GM18520 (cell line): Measurements from ENCODE around the gene GRIP2.

Source experiments
- ATAC-seq: cut with Tn5 transposase; IDR thresholded peaks from one replicate; pipeline ENCODE4 v1.9.1; 2021; ENCODE audit not compliant: unreplicated experiment

GRIP2 gene

DNA sequence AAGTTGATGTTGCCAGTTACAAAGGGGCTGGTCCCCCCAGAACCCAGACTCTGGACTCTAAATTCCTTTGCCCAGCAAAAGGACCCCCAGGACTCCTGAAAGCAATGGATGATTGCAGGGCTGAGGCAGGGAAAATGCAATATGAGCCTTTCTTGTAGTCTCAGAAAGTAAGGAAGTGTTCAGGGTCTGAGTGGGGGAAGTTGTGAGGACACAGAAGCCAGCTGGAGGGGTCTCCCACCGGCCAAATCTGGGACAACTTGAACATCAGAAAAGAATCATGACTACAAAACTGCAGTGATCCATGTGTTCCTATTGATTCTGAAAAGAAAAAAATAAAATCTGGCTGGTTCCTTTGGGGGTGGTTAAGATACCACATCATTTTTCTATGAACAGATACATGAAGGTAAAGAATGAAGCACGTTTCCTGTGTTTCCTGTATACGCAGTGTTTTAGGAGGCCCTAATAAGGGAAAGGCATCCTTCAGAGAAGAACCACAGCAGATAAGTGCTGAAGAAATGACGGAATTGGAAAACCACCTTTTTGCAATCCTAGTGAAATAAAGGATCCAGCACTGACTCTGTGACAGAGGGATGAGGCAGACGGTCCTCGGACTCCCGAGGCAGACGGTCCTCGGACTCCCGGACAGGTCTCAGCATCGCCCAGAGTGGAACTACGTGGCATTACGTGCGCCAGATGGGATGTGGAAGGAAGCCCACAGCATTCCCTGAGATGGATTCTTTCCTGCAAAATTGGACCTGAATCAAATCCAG is 22.2 kb upstream of the GRIP2 start:
- ATAC-seq, result no peak

DNA sequence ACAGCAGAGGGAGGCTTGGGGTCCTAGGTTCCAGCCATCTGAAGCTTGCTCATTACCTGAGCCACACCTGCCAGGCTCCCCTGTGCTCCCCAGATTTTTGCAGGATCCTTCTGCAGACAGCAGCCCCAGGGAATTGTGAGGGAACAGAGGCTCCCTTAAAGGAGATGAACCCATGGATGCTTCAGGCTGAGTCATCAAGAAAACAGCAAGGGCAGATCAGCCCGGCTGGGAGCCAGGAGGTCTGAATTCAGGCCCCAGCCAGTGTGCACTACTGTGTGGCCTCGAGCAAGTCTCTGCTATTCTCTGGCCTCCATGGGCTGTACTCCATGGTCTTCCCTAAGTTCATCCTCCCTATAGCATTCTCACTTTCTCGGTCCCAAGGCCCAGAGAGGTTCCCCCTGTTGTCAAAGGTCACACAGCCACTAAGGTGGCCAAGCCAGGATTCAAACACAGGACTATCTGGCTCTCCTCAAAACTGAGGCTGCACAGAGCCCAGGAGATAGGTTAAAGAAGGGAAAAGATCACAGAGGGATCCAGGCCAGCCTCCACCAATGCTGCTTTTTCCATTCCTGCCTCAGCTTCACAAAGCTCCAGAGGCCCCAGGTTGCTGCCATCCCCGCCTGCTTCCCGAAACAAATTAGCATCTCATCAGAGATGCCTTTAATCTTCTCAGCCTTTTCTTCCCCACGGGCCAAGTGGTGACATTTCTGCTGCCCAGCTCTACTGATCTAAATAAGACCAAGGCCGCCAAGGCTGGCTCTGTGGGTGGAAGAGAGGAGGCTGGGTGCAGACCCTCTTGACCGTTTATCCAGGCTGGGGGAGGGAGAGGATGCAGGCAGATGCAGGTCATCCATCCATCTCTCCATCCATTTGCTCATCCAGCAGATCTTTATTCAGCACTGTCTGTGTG is 21.2 kb upstream of the GRIP2 start:
- ATAC-seq, result no peak

DNA sequence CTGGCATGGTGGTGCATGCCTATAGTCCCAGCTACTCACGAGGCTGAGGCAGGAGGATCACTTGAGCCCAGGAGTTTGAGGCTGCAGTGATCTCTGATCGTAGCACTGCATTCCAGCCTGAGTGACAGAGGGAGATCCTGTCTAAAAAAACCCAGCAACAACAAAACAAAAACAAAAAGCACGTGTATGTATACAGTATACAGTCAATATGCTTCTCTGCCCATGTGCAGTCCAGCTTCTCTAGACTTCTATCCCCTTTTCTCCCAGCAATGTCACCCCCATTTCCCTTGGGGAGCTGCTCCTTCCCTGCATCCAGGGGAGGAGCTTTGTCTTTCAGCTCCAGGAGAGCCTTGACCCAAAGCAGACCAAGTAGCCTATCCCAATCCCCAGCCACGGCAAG is 20.0 kb upstream of the GRIP2 start:
- no peak for ATAC-seq

DNA sequence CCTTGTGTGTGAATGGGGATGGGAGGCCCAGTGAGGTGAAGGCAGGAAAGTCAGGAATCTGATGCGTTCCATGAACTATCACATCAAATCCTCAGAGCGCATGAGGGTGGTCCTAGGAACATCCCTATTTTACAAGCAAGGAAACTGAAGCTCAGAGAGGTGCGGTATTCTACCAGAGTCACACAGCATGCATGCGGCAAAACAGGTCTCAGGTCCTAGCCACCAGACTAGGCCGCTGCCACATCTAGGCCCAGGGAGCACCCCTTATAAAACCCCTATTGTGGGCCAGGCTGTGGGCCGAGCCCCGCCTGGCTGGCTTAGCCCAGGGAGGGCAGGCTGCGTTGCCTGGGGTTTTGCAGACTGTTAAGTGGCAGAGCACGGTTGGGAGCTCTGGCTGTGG is 17.9 kb upstream of the GRIP2 start:
- ATAC-seq, result no peak

DNA sequence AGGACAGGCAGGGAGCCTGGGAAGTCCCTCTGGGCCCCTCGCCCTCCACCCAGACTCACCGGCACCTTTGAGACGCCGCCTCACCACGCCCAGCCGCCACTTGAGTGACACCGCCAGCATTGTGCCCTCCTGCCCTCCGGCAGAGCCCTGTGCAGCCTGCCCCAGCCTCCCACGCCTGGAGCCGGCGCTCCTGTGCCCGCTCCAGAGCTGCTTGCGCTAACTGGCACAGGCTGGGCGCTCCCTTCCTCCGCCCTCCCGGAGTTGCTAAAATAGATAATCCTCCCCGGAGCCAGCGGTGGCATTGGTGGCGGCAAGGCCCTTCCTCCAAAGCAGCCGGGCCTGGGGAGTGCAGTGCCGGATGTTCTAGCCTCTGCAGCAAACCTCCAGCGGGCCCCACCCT is 15.7 kb upstream of the GRIP2 start:
- ATAC-seq, result no peak

DNA sequence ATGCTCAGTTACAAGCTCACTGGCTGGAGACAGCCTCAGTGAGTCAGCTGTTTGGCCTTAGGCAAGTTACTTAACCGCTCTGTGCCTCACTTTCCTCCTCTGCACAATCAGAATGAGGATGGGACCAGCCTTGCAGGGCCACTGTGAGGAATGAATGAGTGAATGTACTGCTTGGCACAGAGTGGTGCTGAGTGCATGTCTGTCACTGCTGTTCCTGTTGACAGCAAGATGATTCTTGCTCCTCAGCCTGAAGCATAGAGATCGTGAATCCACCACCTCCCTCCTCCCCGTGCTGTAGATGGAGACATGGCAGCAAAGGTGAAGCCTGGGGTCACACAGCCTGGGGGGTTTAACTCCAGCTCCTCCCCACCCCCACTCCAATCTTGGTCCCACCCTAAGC is 14.6 kb upstream of the GRIP2 start:
- ATAC-seq, result no peak

DNA sequence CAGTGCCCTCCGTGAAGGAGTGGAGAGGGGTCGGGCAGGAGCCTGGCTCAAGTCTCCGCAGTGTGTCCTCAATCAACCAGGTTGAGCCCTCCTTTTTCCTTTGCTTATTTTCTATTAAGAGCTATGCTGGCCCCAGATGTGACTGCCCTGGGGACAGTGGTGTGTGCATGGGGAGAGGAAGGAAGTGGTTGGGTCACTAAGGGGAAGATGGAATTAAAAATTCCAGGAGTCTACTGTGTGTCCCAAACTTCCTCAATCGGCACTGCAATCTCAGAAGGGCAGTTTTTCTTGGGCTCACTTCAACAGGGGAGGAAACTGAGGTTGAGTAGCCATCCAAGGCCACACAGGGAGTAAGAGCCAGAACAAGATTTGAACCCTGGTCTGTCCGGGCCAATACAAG is 13.7 kb upstream of the GRIP2 start:
- no peak for ATAC-seq

DNA sequence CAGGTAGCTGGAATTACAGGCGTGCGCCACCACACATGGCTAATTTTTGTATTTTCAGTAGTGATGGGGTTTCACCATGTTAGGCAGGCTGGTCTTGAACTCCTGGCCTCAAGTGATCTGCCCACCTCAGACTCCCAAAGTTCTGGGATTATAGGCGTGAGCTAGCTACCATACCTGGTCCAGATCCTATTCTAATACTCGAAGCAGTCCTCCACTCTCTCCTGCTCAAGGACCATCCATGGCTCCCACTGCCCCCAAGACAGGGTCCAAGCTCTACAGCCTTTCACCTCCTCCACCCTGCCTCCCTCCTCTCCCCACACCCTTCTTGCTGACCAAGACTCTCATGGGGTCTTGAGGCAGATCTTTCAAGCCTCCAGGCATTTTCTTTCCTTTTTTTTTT is 12.6 kb upstream of the GRIP2 start:
- ATAC-seq, result no peak

DNA sequence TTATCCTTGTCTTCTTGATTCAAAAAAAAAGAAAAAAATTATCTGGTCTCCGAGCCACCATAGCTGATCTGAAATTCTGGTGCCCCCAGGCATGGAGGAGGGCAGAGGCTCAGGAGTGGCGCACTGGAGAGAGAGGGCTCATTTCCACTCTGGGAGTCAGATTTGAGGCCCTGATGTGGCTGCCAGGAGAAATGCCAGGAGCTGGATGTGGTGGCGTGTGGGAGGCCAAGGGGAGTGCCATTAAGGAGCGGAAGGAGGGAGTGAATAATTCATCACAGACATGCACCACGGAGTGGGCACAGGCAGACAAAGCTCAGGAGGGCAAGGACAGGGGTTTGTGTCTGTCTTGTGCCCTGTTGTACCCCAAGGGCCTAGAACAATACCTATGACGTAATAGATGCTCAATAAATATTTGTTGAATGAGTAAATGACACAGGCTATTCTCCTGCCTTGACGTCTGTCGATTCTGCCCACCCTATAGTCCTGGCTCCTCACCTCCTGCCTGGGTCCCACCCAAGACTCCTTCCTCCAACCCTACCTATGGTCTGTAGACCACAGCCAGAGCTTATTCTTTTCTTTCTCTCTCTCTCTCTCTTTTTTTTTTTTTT is 12.0 kb upstream of the GRIP2 start:
- ATAC-seq, result no peak

DNA sequence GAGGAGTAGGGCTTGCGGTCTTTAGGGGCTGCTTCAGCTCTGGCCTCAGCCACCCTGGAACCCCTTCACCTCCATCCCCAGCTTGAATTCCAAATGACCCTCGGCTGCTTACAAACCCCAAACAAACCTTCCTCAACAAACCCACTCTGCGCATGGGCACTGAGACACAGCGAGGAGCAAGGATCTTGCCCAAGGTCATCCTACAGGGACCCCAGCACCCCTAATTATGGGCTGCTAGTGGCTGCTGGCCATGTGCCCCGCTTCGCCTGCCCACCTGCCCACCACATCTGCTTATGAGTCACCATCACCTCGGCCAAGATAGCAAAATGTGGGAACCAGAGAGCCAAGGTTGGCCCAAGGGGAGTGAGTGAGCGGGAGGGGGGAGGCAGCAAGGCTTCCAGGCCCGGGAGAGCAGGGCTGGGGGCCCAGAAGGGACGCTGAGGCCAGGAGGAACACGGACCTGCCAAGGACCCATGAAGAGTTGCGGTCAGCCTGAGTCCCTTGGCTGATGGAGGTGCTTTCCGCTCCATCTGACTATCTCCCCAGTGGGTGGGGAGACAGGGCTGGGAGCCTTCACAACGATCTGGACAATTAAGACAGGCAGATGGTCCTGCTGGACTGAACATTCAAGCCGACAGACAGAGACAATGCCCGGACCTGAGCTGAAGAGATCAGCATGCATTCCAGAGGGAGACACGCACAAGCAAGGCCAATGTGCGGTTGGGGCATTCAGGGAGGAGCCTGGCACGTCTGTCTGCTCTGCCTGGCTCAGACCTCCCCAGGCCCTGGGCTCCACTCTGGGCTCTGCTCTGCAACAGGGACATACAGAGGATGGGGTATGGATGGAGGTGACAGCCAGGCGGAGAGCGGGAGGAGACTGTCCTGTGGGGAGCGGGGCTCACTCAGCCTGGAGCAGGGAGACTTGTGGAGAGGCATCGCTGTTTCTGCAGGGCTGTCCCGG is 10.8 kb upstream of the GRIP2 start:
- ATAC-seq, result no peak

DNA sequence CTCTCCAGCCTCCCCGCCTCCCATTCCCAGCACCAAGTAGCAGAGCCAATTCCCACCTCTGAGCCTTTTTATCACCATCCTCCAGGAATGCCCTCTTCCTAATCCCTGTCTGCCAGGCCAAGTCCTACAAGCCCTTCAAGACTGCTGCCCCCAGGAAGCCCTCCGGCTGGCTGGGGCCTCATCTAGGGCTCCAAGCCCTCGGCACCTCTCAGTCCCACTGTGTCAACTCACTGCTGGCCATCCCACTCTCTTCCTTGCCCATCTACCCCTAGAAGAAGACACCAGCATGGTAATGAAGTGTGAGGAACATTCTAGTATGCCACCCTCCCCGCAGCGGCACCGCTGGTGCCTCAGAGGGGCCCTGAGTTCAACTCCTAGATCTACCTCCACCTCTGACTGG is 10.0 kb upstream of the GRIP2 start:
- no peak for ATAC-seq

DNA sequence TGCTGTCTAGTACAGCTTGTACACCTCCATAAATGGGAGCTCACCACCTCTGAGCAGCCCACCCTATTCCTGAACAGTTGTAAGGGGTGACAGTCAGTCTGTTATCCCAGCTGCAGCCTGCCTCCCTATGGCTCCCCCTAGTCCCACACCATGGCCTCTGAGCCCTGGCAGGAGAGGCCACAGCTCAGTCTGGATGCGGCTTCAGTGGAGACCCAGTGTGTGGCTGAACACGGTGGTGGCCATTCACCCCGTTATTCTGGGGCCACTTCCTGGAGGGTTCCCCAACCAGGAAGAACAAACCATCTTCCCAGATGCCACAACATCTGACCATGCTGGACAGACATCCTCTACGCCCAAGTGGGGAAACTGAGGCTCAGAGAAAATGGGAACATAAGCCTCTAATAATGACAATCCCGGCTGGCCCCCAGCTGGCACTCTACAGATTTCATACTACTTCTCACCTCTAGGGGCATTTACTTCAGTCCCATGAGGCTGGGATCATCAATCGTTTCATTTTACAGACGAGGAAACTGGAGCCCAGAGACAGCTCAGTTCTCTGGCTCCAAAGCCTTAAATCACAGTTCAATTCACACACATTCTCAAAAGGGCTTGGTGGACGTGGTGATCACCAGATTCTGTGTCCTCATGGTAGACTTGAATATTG is 9.2 kb upstream of the GRIP2 start:
- ATAC-seq, result no peak

DNA sequence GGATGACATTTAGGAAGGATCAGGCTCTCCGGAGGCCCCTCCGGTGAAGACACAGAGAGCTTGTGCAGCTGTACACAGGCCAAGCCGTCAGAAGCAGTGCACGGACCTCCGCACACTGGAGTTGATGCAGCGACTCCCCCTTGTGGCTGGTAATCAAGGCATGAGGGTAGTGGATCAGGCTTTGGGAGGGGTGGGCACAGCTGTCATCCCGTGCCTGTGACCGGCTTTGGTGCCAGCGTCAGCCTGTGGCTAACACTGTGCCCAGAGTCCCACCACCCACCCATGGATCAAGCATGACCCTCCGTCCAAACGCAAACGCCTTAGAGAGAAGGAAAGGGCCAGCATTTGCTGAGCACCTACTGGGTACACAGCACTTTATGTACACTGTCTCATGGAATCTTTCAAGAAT is 8.2 kb upstream of the GRIP2 start:
- no peak for ATAC-seq

DNA sequence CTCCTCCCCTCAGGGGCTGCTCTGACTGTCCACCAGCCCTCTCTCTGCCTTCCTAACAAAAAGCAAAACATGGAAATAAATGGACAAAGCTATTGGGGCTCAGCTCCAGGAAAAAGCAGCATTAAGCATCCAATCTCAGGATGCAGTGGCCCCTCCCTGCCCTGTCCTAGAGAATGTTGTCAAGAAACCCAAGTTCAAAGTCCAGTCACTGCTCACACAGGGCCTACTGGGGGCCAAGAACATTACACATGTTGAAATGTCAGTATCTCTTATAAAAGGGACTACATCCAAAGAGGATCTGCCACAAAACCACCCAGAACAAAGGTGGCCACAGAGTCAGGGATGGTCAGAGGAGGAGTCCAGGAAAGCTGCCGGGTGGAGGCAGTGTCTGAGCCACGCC is 7.6 kb upstream of the GRIP2 start:
- ATAC-seq, result no peak

DNA sequence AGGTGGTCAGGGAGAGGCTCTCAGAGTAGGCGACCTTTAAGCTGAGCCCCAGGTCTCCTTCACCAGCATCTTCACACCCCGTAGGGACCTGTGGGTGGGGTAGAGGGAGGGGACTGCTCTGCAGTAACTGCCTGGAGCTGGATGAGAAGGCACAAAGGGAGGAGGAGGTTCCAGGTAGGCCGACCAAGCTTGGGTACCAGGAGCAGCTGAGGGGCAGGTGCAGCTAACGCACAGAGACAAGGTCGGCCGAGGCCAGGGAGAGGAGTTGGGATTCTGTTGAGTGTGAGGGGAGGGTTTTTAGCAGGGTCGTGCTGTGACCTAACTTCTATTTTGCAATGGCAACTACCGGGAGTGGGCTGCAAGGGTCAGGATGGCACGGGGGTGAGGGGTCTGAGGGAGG is 5.9 kb upstream of the GRIP2 start:
- no peak for ATAC-seq

DNA sequence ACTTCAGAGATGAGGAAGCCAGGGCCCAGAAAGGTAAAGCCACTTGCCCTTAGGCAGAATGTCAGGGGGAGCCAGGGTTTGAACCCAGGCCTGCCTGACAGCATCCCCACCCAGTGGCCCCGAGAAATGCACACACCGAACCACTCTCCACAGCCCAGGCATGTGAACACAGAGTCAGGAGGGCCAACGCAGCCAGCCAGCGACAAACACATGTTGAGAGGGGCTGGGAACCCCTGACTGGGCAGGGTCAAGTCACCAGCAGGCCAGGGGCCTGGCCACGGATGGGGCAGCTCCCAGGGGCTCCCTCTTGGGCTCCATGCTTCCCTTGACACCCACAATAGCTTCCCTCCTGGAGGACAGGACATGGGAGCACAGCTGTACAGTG is 5.1 kb upstream of the GRIP2 start:
- no peak for ATAC-seq

DNA sequence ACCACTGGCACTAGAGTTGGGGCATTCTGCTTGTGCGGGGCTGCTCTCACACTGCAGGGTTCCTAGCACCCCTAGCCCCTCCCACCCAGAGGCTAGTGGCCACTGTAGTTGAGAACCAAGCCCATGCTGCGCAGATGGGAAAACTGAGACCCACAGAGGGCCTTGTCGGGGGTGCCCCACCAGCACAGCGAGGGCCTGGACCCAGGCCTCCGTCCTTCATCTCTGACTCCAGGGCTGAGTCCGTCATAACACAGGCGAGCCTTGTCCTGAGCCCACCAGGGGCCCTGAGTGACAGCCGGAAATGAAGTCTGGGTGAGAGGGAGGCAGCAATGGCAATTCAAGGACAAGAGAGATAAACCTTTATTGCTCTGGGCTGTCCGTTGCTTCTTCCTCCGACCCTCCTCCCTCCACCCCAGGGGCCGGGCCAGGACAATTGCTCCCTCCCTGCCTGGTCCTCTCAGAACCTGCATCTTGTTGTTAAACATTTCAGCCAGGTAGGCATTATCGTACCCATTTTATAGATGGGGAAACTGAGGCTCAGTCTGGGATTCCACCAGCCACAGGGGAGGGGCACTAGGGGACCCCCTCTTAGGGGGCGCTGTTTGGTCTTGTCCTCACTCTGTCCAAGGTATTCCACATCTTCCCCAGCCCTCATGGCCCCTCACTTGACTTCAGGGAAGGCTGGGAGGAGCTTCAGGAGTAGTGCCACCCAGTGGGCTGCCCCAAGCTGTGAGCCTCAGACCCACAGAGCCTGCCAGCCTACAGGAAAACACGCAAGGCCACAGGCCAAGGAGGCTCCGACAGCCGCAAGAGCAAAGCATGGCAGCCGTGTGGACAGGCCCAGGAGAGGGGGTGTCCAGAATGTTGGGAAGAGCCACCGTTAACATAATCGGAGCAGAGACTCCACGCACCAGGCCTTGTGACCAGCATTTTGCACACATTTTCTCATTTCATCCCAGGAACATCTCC is 4.4 kb upstream of the GRIP2 start:
- no peak for ATAC-seq

DNA sequence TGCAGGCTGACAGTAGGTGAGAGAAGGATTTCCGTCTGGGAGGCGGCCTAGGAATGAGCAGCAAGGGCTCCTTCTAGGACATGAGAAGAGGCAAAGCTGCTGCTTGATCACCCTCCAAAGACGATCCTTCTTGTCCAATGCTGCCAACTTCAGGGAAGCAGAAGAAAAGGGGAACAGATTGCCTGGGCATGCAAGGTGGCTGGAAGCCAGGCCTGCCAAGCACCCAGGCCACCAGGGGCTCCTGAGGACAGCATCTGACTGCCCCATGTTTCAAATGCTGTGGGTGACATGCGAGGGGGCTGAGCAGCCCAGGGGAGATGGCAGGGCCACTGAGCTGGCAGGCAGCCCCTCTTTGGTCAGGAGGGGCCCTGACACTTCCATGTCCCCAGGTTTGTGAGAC is 3.3 kb upstream of the GRIP2 start:
- ATAC-seq, result no peak

DNA sequence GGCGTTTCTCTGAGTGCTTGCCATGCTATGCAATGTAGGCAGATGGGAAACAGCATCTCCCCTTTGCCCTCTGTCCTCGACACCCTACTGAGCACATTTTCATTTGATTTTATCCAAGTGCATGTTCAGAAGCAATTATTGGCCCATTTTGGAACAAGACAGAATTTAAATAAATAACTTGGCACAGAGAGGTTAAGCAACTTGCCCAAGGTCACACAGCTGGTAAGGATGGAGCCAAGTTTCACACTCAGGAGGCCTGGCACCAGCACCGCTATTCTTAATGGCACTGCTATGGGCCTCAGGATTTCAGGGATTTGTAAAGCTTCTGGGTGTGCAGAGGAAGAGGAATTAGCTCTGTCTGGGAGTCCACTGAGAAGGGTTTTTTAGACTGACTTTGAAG is 2.5 kb upstream of the GRIP2 start:
- no peak for ATAC-seq
